ENCODE results near the gene ACP2. TPM values are rescaled to one million over a fixed set of nuclear protein-coding genes. Genes with fewer than 3 reads are reported as not detected.
A peak's percentile ranks its signal among the peaks of the same experiment; 100 is the strongest.

The ACP2 gene
- total and polyA plus RNA-seq, 9 of the 15 experiments (the other 6 are each of a cell fraction or from before 2014, with no cell fraction given) = 1.9 to 20.0 (median 11.6) TPM

DNA sequence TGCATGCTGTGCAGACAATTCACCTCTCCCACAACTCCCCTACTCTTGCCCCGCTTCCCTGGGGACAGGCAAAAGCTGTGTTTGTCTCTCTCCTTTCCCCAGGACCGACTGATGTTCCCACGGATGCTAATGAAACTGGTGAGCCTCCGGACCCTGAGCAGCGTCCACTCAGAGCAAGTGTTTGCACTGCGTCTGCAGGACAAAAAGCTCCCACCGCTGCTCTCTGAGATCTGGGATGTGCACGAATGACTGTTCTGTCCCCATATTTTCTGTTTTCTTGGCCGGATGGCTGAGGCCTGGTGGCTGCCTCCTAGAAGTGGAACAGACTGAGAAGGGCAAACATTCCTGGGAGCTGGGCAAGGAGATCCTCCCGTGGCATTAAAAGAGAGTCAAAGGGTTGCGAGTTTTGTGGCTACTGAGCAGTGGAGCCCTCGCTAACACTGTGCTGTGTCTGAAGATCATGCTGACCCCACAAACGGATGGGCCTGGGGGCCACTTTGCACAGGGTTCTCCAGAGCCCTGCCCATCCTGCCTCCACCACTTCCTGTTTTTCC, 19.9 kb upstream of the ACP2 start:
- intact Hi-C loops (cut with micrococcal nuclease) (loop anchor here (1.0 kb wide), 2 partner anchors 19 to 140 kb away; partner anchors contain the start of gene SLC39A13), in situ Hi-C loops (cut with MboI) (no loop called here)
- no peaks in the 10 kb centered on the region for H3K27me3 ChIP-seq (ENCODE audit: control insufficient read depth in 2 of 2, insufficient read depth in 2 of 2, low read length in 2 of 2)
- CTCF ChIA-PET (ENCODE audit: low intra/inter-chr PET ratio) = no interaction called here
- peaks cover 11% of the 10 kb centered on the region for H3K9me1 ChIP-seq (ENCODE audit: control insufficient read depth, insufficient read depth, low read length)
- BruUV-seq (replicated peaks) = no TSS peak
- peaks cover 26% of the 10 kb centered on the region for H4K20me1 ChIP-seq (replicated peaks; ENCODE audit: control insufficient read depth, insufficient read depth, low read length)
- ATAC-seq (no peak), FAIRE-seq (no peak), DNase-seq (ENCODE audit: extremely low read depth in 1 of 4, low spot score in 3 of 4) (no peak)
- peak overlapping the region; percentile 97 for H2AFZ ChIP-seq (ENCODE audit: low read depth, low read length)
- H3K4me2 ChIP-seq (ENCODE audit: insufficient read depth, low read length) = peak overlapping the region; percentile 96
- 47% methylated on average over 13 of the region's 13 CpGs for WGBS (ENCODE audit: insufficient coverage, low coverage, missing lambda C conversion rate)
- H3K27ac ChIP-seq (ENCODE audit: extremely low read depth, low read depth, low read length) = peak overlapping the region; percentile 91
- H3K79me2 ChIP-seq (ENCODE audit: control insufficient read depth, insufficient read depth, low read length) = peaks cover 33% of the 10 kb centered on the region
- H3K9ac ChIP-seq (ENCODE audit: insufficient read depth in 1 of 2, low read depth in 2 of 2, low read length in 2 of 2) = peak overlapping the region; percentile 80 to 98; a peak in 3 of 4 replicates
- H3K4me3 ChIP-seq = peak overlapping the region; percentile 85
- peaks cover 60 to 61% of the 10 kb centered on the region in 2 experiments for H3K4me1 ChIP-seq (replicated peaks in 1 of 2; ENCODE audit: control insufficient read depth in 2 of 2, insufficient read depth in 2 of 2, low read length in 2 of 2)
- peaks cover 7% of the 10 kb centered on the region; the same call in 2 of the 3 replicates for H3K36me3 ChIP-seq (ENCODE audit: control insufficient read depth, insufficient read depth, low read length)
- POLR2A ChIA-PET = interaction anchor here (1.0 kb wide), 1 partner anchor 10 kb away, joined by 8 read pairs; the partner anchor contains the start of gene NR1H3
- no peaks in the 10 kb centered on the region for H3K9me3 ChIP-seq (replicated peaks; ENCODE audit: control insufficient read depth, insufficient read depth, low read depth, low read length)
- TF ChIP-seq FOXK2 (conservative IDR thresholded peaks at IDR 0.05 in 1 of 2, IDR thresholded peaks at IDR 0.05 in 1 of 2; ENCODE audit: low read depth in 2 of 2) (no peak), ZNF124 (CRISPR knock-in tag; IDR thresholded peaks at IDR 0.05) (no peak), MYC (IDR thresholded peaks at IDR 0.05; ENCODE audit: low read depth, low read length) (no peak), MYC (CRISPR knock-in tag; IDR thresholded peaks at IDR 0.05; ENCODE audit: borderline replicate concordance, low read depth) (no peak), POLR3G (IDR thresholded peaks at IDR 0.05; ENCODE audit: extremely low read depth, insufficient read length, insufficient replicate concordance) (no peak), TEAD2 (tag; IDR thresholded peaks at IDR 0.05) (no peak), ZNF589 (CRISPR knock-in tag; IDR thresholded peaks at IDR 0.05; ENCODE audit: low read depth) (0 out of 2 replicates have a peak, but pooled peaks have one; percentile 10), ZNF274 (IDR thresholded peaks at IDR 0.05; ENCODE audit: borderline replicate concordance, low read depth, low read length) (no peak), ZNF174 (CRISPR knock-in tag; IDR thresholded peaks at IDR 0.05) (no peak), MTA3 (IDR thresholded peaks at IDR 0.05; ENCODE audit: borderline replicate concordance) (no peak), FOXK1 (CRISPR knock-in tag; IDR thresholded peaks at IDR 0.05; ENCODE audit: borderline replicate concordance) (no peak), CREBBP (IDR thresholded peaks at IDR 0.05; ENCODE audit: low read depth, low read length) (no peak), BACH1 (tag; IDR thresholded peaks at IDR 0.05) (0 out of 2 replicates have a peak, but pooled peaks have one; percentile 64), ZNF197 (CRISPR knock-in tag; IDR thresholded peaks at IDR 0.05; ENCODE audit: low read depth) (no peak), HDGF (IDR thresholded peaks at IDR 0.05) (no peak)
- TF ChIP-seq, protein P1, sequence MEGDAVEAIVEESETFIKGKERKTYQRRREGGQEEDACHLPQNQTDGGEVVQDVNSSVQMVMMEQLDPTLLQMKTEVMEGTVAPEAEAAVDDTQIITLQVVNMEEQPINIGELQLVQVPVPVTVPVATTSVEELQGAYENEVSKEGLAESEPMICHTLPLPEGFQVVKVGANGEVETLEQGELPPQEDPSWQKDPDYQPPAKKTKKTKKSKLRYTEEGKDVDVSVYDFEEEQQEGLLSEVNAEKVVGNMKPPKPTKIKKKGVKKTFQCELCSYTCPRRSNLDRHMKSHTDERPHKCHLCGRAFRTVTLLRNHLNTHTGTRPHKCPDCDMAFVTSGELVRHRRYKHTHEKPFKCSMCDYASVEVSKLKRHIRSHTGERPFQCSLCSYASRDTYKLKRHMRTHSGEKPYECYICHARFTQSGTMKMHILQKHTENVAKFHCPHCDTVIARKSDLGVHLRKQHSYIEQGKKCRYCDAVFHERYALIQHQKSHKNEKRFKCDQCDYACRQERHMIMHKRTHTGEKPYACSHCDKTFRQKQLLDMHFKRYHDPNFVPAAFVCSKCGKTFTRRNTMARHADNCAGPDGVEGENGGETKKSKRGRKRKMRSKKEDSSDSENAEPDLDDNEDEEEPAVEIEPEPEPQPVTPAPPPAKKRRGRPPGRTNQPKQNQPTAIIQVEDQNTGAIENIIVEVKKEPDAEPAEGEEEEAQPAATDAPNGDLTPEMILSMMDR (IDR thresholded peaks at IDR 0.05 in 2 of 3, conservative IDR thresholded peaks at IDR 0.05 in 1 of 3; ENCODE audit: insufficient read depth in 2 of 3, low read depth in 1 of 3, low read length in 3 of 3) = no peak
- TF ChIP-seq, protein P2, sequence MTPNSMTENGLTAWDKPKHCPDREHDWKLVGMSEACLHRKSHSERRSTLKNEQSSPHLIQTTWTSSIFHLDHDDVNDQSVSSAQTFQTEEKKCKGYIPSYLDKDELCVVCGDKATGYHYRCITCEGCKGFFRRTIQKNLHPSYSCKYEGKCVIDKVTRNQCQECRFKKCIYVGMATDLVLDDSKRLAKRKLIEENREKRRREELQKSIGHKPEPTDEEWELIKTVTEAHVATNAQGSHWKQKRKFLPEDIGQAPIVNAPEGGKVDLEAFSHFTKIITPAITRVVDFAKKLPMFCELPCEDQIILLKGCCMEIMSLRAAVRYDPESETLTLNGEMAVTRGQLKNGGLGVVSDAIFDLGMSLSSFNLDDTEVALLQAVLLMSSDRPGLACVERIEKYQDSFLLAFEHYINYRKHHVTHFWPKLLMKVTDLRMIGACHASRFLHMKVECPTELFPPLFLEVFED (CRISPR knock-in tag; conservative IDR thresholded peaks at IDR 0.05) = no peak
- TF ChIP-seq, protein P3, sequence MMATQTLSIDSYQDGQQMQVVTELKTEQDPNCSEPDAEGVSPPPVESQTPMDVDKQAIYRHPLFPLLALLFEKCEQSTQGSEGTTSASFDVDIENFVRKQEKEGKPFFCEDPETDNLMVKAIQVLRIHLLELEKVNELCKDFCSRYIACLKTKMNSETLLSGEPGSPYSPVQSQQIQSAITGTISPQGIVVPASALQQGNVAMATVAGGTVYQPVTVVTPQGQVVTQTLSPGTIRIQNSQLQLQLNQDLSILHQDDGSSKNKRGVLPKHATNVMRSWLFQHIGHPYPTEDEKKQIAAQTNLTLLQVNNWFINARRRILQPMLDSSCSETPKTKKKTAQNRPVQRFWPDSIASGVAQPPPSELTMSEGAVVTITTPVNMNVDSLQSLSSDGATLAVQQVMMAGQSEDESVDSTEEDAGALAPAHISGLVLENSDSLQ (IDR thresholded peaks at IDR 0.05) = no peak

Measured in K562 (cell line).